Prostate gland (tissue), 2 donors: ENCODE measurements around the gene HNF1A. TPM values are rescaled to one million over a fixed set of nuclear protein-coding genes. Genes with fewer than 3 reads are reported as not detected.

Experiments used
- DNase-seq: peaks from one replicate; pipeline ENCODE4 v3.0.0-alpha.2; 2019; ENCODE audit warnings: low spot score
- H3K27ac ChIP-seq, 2 donors: fragments of 200-600 bp; sonication (generic); 2 replicates each; pipeline ENCODE4 v1.5.1; 2017 to 2019
- H3K27me3 ChIP-seq: fragments of 200-600 bp; sonication (generic); replicated peaks from 2 replicates; pipeline ENCODE4 v1.5.1; 2019; ENCODE audit not compliant: insufficient read depth
- H3K36me3 ChIP-seq, 2 donors: fragments of 200-600 bp; sonication (generic); 1 replicate in 1 of 2; 2 replicates in 1 of 2; pipeline versions ENCODE4 v1.5.1 to v1.8.1; 2017 to 2019
- H3K4me1 ChIP-seq: fragments of 200-600 bp; sonication (generic); replicated peaks from 2 replicates; pipeline ENCODE4 v1.5.1; 2019
- H3K4me3 ChIP-seq, 2 donors: fragments of 200-600 bp; sonication (generic); 2 replicates each; pipeline ENCODE4 v1.5.1; 2017 to 2019
- H3K9me3 ChIP-seq: fragments of 200-600 bp; sonication (generic); 2 replicates; pipeline ENCODE4 v1.5.1; 2017
- CTCF ChIP-seq, 4 experiments: fragments of 200-600 bp in 2 of 4; fragments of 450-650 bp in 2 of 4; sonication (generic) in 2 of 4; IDR thresholded peaks; 1 replicate in 3 of 4; 2 replicates in 1 of 4; pipeline ENCODE4 v1.5.1; 2016 to 2019; ENCODE audit warnings: antibody characterized with exemption in 4 of 4, mild to moderate bottlenecking in 2 of 4, moderate library complexity in 2 of 4
- POLR2A ChIP-seq: fragments of 450-650 bp; IDR thresholded peaks from one replicate; pipeline ENCODE4 v1.6.1; 2016; ENCODE audit warnings: antibody characterized with exemption, mild to moderate bottlenecking
- POLR2AphosphoS5 ChIP-seq: sonication (generic); formaldehyde crosslinking; IDR thresholded peaks from one replicate; pipeline ENCODE4 v1.6.1; 2017; ENCODE audit warnings: antibody characterized with exemption
- WGBS: methylation state at CpG from one replicate; pipeline ENCODE4 v1.1.5; 2018; 5-methylcytosine and 5-hydroxymethylcytosine counted together
- intact Hi-C: fragments of 100-400 bp; cut with DNase I; formaldehyde crosslinking; loops from one replicate; pipeline ENCODE4 v1.14.2; 2022
- total RNA-seq, 2 donors: library from RNA; depleted of rRNA; stranded (reverse); fragments of >200 nt; gene quantifications; one replicate each; pipeline ENCODE4 v1.1.0, GENCODE V29; 2016

Gene HNF1A
- total RNA-seq, 2 donors from 2014 or later: 1.1 to 1.3 TPM

DNA sequence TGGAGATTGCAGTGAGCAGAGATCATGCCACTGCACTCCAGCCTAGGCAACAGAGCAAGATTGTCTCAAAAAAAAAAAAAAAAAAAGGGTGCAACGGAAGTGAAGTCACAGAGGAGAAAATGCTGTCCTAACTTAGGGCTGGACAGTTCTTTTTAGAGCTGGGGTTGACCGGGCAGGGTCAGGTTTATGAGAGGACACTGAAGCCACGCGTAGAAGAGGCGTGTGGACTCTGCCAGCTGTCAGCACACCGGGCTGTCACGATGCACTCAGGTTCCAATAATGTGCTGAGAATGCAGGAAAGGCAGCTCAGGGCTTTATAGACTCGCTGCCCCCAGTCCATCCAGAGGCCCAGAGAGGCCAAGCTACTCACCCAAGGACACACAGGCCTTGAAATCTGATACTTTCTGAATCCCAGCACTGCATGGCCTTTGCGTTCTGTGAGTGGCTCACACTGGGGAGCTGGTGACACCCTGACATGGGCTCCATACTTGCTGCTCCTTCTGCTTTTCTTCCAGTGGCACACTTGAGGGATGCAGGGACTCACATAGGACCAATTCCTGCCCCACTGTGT, 45.3 kb upstream of the HNF1A start:
- intact Hi-C loops: no loop called here
- no peak for DNase-seq
- WGBS: 67% methylated on average over 9 of the region's 9 CpGs
- Histone ChIP-seq H3K4me3 (no peak overlapping the region), H3K27ac (no peak overlapping the region), H3K4me1 (no peaks in the 10 kb centered on the region), H3K9me3 (no peaks in the 10 kb centered on the region), H3K27me3 (no peaks in the 10 kb centered on the region), H3K36me3 (no peaks in the 10 kb centered on the region)
- no peak for TF ChIP-seq CTCF (IDR thresholded peaks at IDR 0.05)
- no peak for TF ChIP-seq POLR2AphosphoS5
- TF ChIP-seq POLR2A: no peak

- no peak overlapping the region for H3K4me3 ChIP-seq
- intact Hi-C loops: no loop called here
- H3K9me3 ChIP-seq: no peaks in the 10 kb centered on the region
- no peaks in the 10 kb centered on the region for H3K27me3 ChIP-seq
- H3K27ac ChIP-seq: no peak overlapping the region
- H3K36me3 ChIP-seq: no peaks in the 10 kb centered on the region
- H3K4me1 ChIP-seq: no peaks in the 10 kb centered on the region
- TF ChIP-seq POLR2A (no peak), CTCF (IDR thresholded peaks at IDR 0.05) (no peak), POLR2AphosphoS5 (no peak)
- DNase-seq: no peak
- 81% methylated on average over 6 of the region's 6 CpGs for WGBS
These were observed 44.6 kb upstream of the HNF1A start for GRCh38 chr12:120933786-120934185.

GRCh38 chr12:120936197-120936596, 42.1 kb upstream of the HNF1A start:
- intact Hi-C loops: no loop called here
- Histone ChIP-seq H3K4me1 (no peaks in the 10 kb centered on the region), H3K9me3 (no peaks in the 10 kb centered on the region), H3K27me3 (no peaks in the 10 kb centered on the region), H3K4me3 (no peak overlapping the region), H3K36me3 (no peaks in the 10 kb centered on the region), H3K27ac (no peak overlapping the region)
- TF ChIP-seq POLR2A (no peak), POLR2AphosphoS5 (no peak)
- WGBS: 58% methylated on average over 2 of the region's 2 CpGs
- DNase-seq: no peak

DNA sequence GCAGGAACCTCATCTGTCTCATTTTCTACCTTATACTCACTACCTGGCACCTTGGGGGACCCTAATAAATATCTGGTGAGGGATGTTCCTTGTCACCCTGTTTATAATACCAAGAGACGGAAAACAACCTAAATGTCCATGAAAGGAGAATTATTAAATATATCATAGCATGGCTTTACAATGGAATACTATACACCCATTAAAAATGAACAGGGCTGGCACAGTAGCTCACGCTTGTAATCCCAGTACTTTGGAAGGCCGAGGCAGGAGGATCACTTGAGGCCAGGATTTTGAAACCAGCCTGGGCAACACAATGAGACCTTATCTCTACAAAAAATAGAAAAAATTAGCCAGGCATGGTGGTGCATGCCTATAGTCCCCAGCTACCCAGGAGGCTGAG, 39.8 kb upstream of the HNF1A start:
- H3K4me3 ChIP-seq: no peak overlapping the region
- H3K27ac ChIP-seq: no peak overlapping the region
- DNase-seq: no peak
- H3K4me1 ChIP-seq: no peaks in the 10 kb centered on the region
- H3K27me3 ChIP-seq: no peaks in the 10 kb centered on the region
- no peaks in the 10 kb centered on the region for H3K36me3 ChIP-seq
- H3K9me3 ChIP-seq: no peaks in the 10 kb centered on the region
- 63% methylated on average over 3 of the region's 3 CpGs for WGBS
- TF ChIP-seq POLR2A: no peak
- TF ChIP-seq CTCF (IDR thresholded peaks at IDR 0.05): no peak
- no peak for TF ChIP-seq POLR2AphosphoS5
- intact Hi-C loops: no loop called here

DNA sequence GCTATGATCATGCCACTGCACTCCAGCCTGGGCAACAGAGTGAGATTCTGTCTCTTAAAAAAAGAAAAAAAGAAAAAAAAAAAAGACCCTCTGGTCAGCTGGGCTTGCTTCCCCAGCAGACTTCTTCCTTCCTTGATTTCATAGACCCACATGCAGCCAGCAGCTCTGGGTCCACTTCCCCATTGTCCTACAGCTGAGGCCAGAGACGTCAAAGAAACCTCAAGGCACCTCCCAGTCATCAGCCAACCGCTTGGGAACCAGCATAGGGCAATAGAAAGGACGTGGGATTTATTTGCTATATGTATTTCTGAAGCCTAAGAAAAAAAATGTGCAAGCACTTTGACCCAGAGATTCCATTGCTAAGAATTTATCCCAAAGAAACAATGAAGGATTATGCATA, 38.8 kb upstream of the HNF1A start:
- Histone ChIP-seq H3K27ac (no peak overlapping the region), H3K4me3 (no peak overlapping the region), H3K27me3 (no peaks in the 10 kb centered on the region), H3K4me1 (no peaks in the 10 kb centered on the region), H3K36me3 (no peaks in the 10 kb centered on the region), H3K9me3 (no peaks in the 10 kb centered on the region)
- DNase-seq: no peak
- intact Hi-C loops: no loop called here
- no peak for TF ChIP-seq POLR2A
- no peak for TF ChIP-seq CTCF (IDR thresholded peaks at IDR 0.05)
- TF ChIP-seq POLR2AphosphoS5: no peak
- 44% methylated on average over 3 of the region's 3 CpGs for WGBS
